HepG2 (cell line): Measurements from ENCODE around the gene BLOC1S1. TPM values are rescaled to one million over a fixed set of nuclear protein-coding genes. Genes with fewer than 3 reads are reported as not detected.

ENCODE experiments used
- ATAC-seq: fragments of 200-7000 bp; cut with Tn5 transposase; 3 replicates; pipeline ENCODE4 v1.9.1; 2020; ENCODE audit warnings: mild to moderate bottlenecking, moderate library complexity
- BruUV-seq: library from RNA; stranded (reverse); fragments of 400-500 nt; replicated peaks from 2 replicates; lab custom pipeline; 2021; lab: Mats Ljungman, UMichigan
- CTCF ChIA-PET: fragments of 300-600 bp; formaldehyde crosslinking; extraction: SDS; loops from one replicate; lab custom pipeline; 2021; ENCODE audit warnings: low total read pairs, inconsistent platforms, low intra/inter-chr PET ratio; lab: Yijun Ruan, JAX
- POLR2A ChIA-PET: fragments of 350-600 bp; sonication (Branson Sonifier 250); formaldehyde crosslinking; loops from one replicate; lab custom pipeline; 2020; ENCODE audit warnings: antibody characterized with exemption, inconsistent platforms; lab: Yijun Ruan, JAX
- DNase-seq: peaks from one replicate; pipeline ENCODE4 v3.0.0-alpha.2; 2015; ENCODE audit warnings: low spot score
- FAIRE-seq: peaks from 3 replicates; lab custom pipeline; 2011; peaks lifted over from hg19 to GRCh38; lab: Jason Lieb, UNC
- H2AFZ ChIP-seq: one replicate; pipeline ENCODE4 v1.6.1; 2011; ENCODE audit warnings: low read length, inconsistent platforms
- H3K27ac ChIP-seq: fragments of 300-600 bp; 3 replicates; pipeline ENCODE4 v1.8.0; 2011; ENCODE audit warnings: mixed run types, mild to moderate bottlenecking, mixed read lengths, low read length, inconsistent platforms; ENCODE audit not compliant: insufficient read depth; ENCODE audit errors: extremely low read length
- H3K27me3 ChIP-seq, 2 experiments: fragments of 200-600 bp in 1 of 2; 2 replicates in 1 of 2; 3 replicates in 1 of 2; pipeline versions ENCODE4 v1.6.0 to v1.8.0; 2011; ENCODE audit warnings: low read length in 2 of 2, mild to moderate bottlenecking in 2 of 2, moderate library complexity in 2 of 2, inconsistent platforms in 1 of 2; ENCODE audit not compliant: insufficient read depth in 2 of 2, control insufficient read depth in 1 of 2
- H3K36me3 ChIP-seq, 2 experiments: fragments of 200-600 bp in 1 of 2; replicated peaks in 1 of 2; 2 replicates in 1 of 2; 3 replicates in 1 of 2; pipeline versions ENCODE4 v1.5.1 to v1.8.0; 2011; ENCODE audit warnings: low read length in 2 of 2, inconsistent platforms in 1 of 2; ENCODE audit not compliant: insufficient read depth in 2 of 2, control insufficient read depth in 1 of 2
- H3K4me1 ChIP-seq: 2 replicates; pipeline ENCODE4 v1.5.1; 2012; ENCODE audit warnings: low read length, inconsistent platforms; ENCODE audit not compliant: insufficient read depth
- H3K4me2 ChIP-seq: 2 replicates; pipeline ENCODE4 v1.6.0; 2011; ENCODE audit warnings: low read depth, low read length, inconsistent platforms
- H3K4me3 ChIP-seq, 3 experiments: fragments of 200-600 bp in 1 of 3; sonication (generic), shearing (Covaris generic) in 1 of 3; replicated peaks in 1 of 3; 2 replicates each; pipeline ENCODE4 v1.5.1; 2011 to 2016; ENCODE audit warnings: low read length in 3 of 3, inconsistent platforms in 2 of 3, low read depth in 2 of 3, mild to moderate bottlenecking in 2 of 3, control low read depth in 1 of 3, mixed read lengths in 1 of 3; ENCODE audit not compliant: insufficient read depth in 1 of 3
- H3K79me2 ChIP-seq: one replicate; pipeline ENCODE4 v1.6.1; 2011; ENCODE audit warnings: low read length, inconsistent platforms; ENCODE audit not compliant: insufficient read depth
- H3K9ac ChIP-seq: 2 replicates; pipeline ENCODE4 v1.6.0; 2011; ENCODE audit warnings: mild to moderate bottlenecking, low read depth, low read length, inconsistent platforms; ENCODE audit not compliant: insufficient read depth
- H3K9me3 ChIP-seq: 2 replicates; pipeline ENCODE4 v1.5.1; 2012; ENCODE audit warnings: mild to moderate bottlenecking, low read length
- H4K20me1 ChIP-seq: 2 replicates; pipeline ENCODE4 v1.6.0; 2011; ENCODE audit warnings: inconsistent platforms, mild to moderate bottlenecking, low read length, moderate library complexity; ENCODE audit not compliant: insufficient read depth
- CBX5 ChIP-seq: sonication (generic); formaldehyde crosslinking; IDR thresholded peaks from 2 replicates; pipeline ENCODE4 v1.4.0; 2020; ENCODE audit warnings: missing genetic modification reagents, borderline replicate concordance
- EZH2 ChIP-seq: conservative IDR thresholded peaks from 2 replicates; pipeline ENCODE4 v1.6.1; 2012; ENCODE audit warnings: mild to moderate bottlenecking, low read depth, low read length, moderate library complexity
- FOXA3 ChIP-seq: IDR thresholded peaks from 2 replicates; pipeline ENCODE4 v1.6.1; 2016; ENCODE audit warnings: missing genetic modification reagents, missing compliant biosample characterization
- KLF6 ChIP-seq: IDR thresholded peaks from 2 replicates; pipeline ENCODE4 v1.8.0; 2016; ENCODE audit warnings: missing biosample characterization, missing genetic modification reagents
- RBM22 ChIP-seq: fragments of 200-400 bp; formaldehyde crosslinking; optimal IDR thresholded peaks from 2 replicates; pipeline ENCODE3; 2017; ENCODE audit warnings: mild to moderate bottlenecking, low read length, moderate library complexity
- SUZ12 ChIP-seq: fragments of 150-350 bp; IDR thresholded peaks from 2 replicates; pipeline ENCODE4 v1.6.1; 2014; ENCODE audit warnings: low read depth, low read length
- ZMAT3 ChIP-seq: sonication (generic); formaldehyde crosslinking; conservative IDR thresholded peaks from 2 replicates; pipeline ENCODE4 v1.7.0; 2021; ENCODE audit warnings: missing genetic modification reagents
- ZNF232 ChIP-seq: sonication (generic); formaldehyde crosslinking; IDR thresholded peaks from 2 replicates; pipeline ENCODE4 v1.4.0; 2020; ENCODE audit warnings: missing genetic modification reagents, borderline replicate concordance
- ZNF276 ChIP-seq: sonication (generic); formaldehyde crosslinking; IDR thresholded peaks from 2 replicates; pipeline ENCODE4 v1.4.0; 2020; ENCODE audit warnings: mild to moderate bottlenecking, low read depth, missing genetic modification reagents
- ZNF564 ChIP-seq: sonication (generic); formaldehyde crosslinking; IDR thresholded peaks from 2 replicates; pipeline ENCODE4 v1.8.1; 2023; ENCODE audit warnings: mild to moderate bottlenecking, missing genetic modification reagents
- ZNF672 ChIP-seq: sonication (generic); formaldehyde crosslinking; IDR thresholded peaks from 2 replicates; pipeline ENCODE4 v1.8.1; 2022; ENCODE audit warnings: missing genetic modification reagents
- ZSCAN9 ChIP-seq: IDR thresholded peaks from 2 replicates; pipeline ENCODE4 v1.6.1; 2016; ENCODE audit warnings: borderline replicate concordance
- WGBS: methylation state at CpG from one replicate; pipeline ENCODE4 v1.1.6; 2017; ENCODE audit warnings: low lambda C conversion rate; 5-methylcytosine and 5-hydroxymethylcytosine counted together
- in situ Hi-C: cut with HindIII; loops from 2 replicates; pipeline ENCODE4 v1.10.0; 2017; ENCODE audit warnings: low pct_unique_long_range_greater_than_20kb; ENCODE audit not compliant: extremely low pct_ligation_motif_present
- intact Hi-C: fragments of 100-400 bp; cut with micrococcal nuclease; formaldehyde crosslinking; loops from one replicate; pipeline ENCODE4 v1.10.0; 2022; ENCODE audit not compliant: unreplicated experiment
- polyA plus RNA-seq, 8 experiments: library from polyadenylated mRNA; depleted of rRNA in 3 of 8; stranded (reverse) in 7 of 8; unstranded in 1 of 8; fragments of >200 nt; fragmentation: Illumina TruSeq in 4 of 8; extraction: Trizol in 4 of 8; gene quantifications; 2 replicates each; pipeline versions ENCODE4 v1.2.1 to v1.2.3, GENCODE V29; 2011 to 2016; ENCODE audit warnings: low read depth in 4 of 8, missing spikeins in 1 of 8, mixed read lengths in 1 of 8; ENCODE audit not compliant: insufficient read depth in 1 of 8
- total RNA-seq, 5 experiments: library from RNA; depleted of rRNA; stranded (reverse); fragments of >200 nt; fragmentation: Illumina TruSeq; extraction: Trizol; gene quantifications; 2 replicates each; pipeline ENCODE4 v1.2.3, GENCODE V29; 2016; ENCODE audit warnings: low read depth in 1 of 5
- TF ChIP-seq, protein P1 (sequence below): sonication (generic); formaldehyde crosslinking; IDR thresholded peaks from 2 replicates; pipeline ENCODE4 v1.4.0; 2020; ENCODE audit warnings: missing genetic modification reagents

The BLOC1S1 gene
- total and polyA plus RNA-seq, 2 of the 13 experiments (the other 11 are each of a cell fraction or from before 2014, with no cell fraction given) = 55.1 to 95.3 TPM

DNA sequence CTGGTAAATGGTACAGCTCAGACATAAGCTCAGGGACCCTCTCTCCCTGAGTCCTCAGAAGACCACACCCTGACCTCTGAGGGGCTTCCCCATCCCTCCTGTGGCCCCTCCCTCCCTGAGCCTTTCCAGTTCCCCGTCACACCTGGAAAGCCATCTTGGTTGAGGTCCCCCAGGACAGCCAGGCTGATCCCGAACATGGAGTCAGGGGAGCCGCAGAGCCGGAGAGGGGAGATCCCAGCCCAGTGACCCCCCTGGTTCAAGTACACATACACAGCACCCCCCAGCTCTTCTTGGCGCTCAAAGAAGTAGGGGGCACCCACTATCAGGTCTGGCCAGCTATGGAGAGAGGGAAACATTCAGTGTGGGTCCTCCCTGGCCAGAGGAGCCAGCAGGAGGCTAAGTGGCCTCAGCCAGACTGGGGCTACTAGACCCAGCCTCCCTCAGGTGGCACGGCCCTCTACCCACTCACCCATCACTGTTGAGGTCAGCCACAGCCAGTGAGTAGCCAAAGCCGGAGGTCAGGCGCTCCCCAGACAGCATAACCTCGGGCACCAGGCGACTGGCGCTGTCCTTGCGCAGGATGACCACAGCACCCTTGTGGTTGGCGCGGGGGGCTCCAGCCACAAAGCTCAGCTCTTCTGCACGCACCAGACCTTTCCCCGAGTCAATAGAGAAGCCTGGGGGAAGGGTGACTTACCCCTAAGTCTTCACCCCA is 17.4 kb upstream of the BLOC1S1 start:
- no peak overlapping the region for H3K9ac ChIP-seq
- no peaks in the 10 kb centered on the region for H3K79me2 ChIP-seq
- intact Hi-C loops = no loop called here
- ChIA-PET CTCF (no interaction called here), POLR2A (interaction anchor here (1.0 kb wide), 1 partner anchor 17 kb away, joined by 3 read pairs; a partner anchor contains a TSS)
- DNase-seq (no peak), ATAC-seq (no peak), FAIRE-seq (no peak)
- WGBS = 58% methylated on average over 6 of the region's 16 CpGs
- peaks cover 6 to 8% of the 10 kb centered on the region in 2 experiments; a peak in 3 of 5 replicates for H3K27me3 ChIP-seq
- H3K27ac ChIP-seq = no peak overlapping the region
- H3K4me2 ChIP-seq = no peak overlapping the region
- no TSS peak for BruUV-seq
- in situ Hi-C loops = no loop called here
- peaks cover 72% of the 10 kb centered on the region for H3K4me1 ChIP-seq
- no peaks in the 10 kb centered on the region for H4K20me1 ChIP-seq
- no peaks in the 10 kb centered on the region for H3K9me3 ChIP-seq
- no peak for TF ChIP-seq RBM22
- H3K36me3 ChIP-seq = no peaks in the 10 kb centered on the region
- H3K4me3 ChIP-seq = no peak overlapping the region
- H2AFZ ChIP-seq = no peak overlapping the region

- Histone ChIP-seq H4K20me1 (no peaks in the 10 kb centered on the region), H3K36me3 (no peaks in the 10 kb centered on the region), H3K4me2 (no peak overlapping the region), H3K4me1 (peaks cover 78% of the 10 kb centered on the region), H3K79me2 (no peaks in the 10 kb centered on the region), H3K4me3 (no peak overlapping the region), H3K9ac (no peak overlapping the region), H3K27me3 (peaks cover 6 to 13% of the 10 kb centered on the region in 2 experiments; a peak in 3 of 5 replicates), H3K9me3 (no peaks in the 10 kb centered on the region), H2AFZ (no peak overlapping the region), H3K27ac (no peak overlapping the region)
- no peak for DNase-seq
- CTCF ChIA-PET = no interaction called here
- no peak for FAIRE-seq
- POLR2A ChIA-PET = interaction anchor here (1.0 kb wide), 1 partner anchor 17 kb away, joined by 3 read pairs; a partner anchor contains a TSS
- intact Hi-C loops (no loop called here), in situ Hi-C loops (no loop called here)
- no peak for ATAC-seq
- no CpG with 5 or more reads among the region's 1 CpG for WGBS
- BruUV-seq = no TSS peak
- TF ChIP-seq, protein P1, sequence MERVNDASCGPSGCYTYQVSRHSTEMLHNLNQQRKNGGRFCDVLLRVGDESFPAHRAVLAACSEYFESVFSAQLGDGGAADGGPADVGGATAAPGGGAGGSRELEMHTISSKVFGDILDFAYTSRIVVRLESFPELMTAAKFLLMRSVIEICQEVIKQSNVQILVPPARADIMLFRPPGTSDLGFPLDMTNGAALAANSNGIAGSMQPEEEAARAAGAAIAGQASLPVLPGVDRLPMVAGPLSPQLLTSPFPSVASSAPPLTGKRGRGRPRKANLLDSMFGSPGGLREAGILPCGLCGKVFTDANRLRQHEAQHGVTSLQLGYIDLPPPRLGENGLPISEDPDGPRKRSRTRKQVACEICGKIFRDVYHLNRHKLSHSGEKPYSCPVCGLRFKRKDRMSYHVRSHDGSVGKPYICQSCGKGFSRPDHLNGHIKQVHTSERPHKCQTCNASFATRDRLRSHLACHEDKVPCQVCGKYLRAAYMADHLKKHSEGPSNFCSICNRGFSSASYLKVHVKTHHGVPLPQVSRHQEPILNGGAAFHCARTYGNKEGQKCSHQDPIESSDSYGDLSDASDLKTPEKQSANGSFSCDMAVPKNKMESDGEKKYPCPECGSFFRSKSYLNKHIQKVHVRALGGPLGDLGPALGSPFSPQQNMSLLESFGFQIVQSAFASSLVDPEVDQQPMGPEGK (CRISPR knock-in tag) = no peak
- no peak for TF ChIP-seq SUZ12
- no peak for TF ChIP-seq ZNF276 (CRISPR knock-in tag)
- TF ChIP-seq ZNF672 (CRISPR knock-in tag) = no peak
- TF ChIP-seq KLF6 (CRISPR knock-in tag) = no peak
- TF ChIP-seq ZNF564 (CRISPR knock-in tag) = no peak
- TF ChIP-seq ZMAT3 (CRISPR knock-in tag) = no peak
- no peak for TF ChIP-seq FOXA3 (CRISPR knock-in tag)
- TF ChIP-seq CBX5 (CRISPR knock-in tag) = no peak
- no peak for TF ChIP-seq EZH2
- TF ChIP-seq ZSCAN9 = no peak
- no peak for TF ChIP-seq ZNF232 (CRISPR knock-in tag)
These were observed 16.9 kb upstream of the BLOC1S1 start for GRCh38 chr12:55698965-55699364.
